Measurements from ENCODE around the gene ZNF559.

Gene ZNF559

GRCh38 chr19:9354651-9355050 lies 30.7 kb downstream of the ZNF559 start:
- no peak for DNase-seq

- DNase-seq: no peak
These were observed 38.9 kb downstream of the ZNF559 start, which contains the start of gene ZNF177 for GRCh38 chr19:9362905-9363304. ZNF177 (plus strand) TSS chr19:9363013; CDS start chr19:9378312, 15,299 bp downstream.

- DNase-seq: no peak
These were observed 47.0 kb downstream of the ZNF559 start for GRCh38 chr19:9370738-9371619.

DNA sequence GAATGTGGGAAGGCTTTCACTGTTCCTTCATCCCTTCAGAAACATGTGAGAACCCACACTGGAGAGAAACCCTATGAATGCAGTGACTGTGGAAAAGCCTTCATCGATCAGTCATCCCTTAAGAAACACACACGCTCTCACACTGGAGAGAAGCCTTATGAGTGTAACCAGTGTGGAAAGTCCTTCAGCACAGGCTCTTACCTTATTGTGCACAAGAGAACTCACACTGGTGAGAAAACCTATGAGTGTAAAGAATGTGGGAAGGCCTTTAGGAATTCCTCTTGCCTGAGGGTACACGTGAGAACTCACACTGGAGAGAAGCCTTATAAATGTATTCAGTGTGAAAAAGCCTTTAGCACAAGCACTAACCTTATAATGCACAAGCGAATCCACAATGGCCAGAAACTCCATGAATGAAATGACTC lies 57.4 kb downstream of the ZNF559 start:
- DNase-seq: no peak

All from activated CD4-positive, alpha-beta T cell treated with anti-CD3 and anti-CD28 coated beads, Interleukin-2, amount 50 U/mL, for 1 hour (primary cell).